ENCODE measurements around the gene PRKCE.
A peak's percentile ranks its signal among the peaks of the same experiment; 100 is the strongest.

The PRKCE gene

GRCh38 chr2:45643095-45643494, 8.4 kb upstream of the PRKCE start:
- DNase-seq (ENCODE audit: low read depth in 1 of 2, low spot score in 1 of 2): no peak
- no peak for TF ChIP-seq JUND (IDR thresholded peaks at IDR 0.05; ENCODE audit: low read depth)
- in situ Hi-C loops (cut with HindIII; ENCODE audit: low pct_unique_long_range_greater_than_20kb, low sequenced_read_pairs): no loop called here

- no peak for TF ChIP-seq JUND (IDR thresholded peaks at IDR 0.05; ENCODE audit: low read depth)
- in situ Hi-C loops (cut with HindIII; ENCODE audit: low pct_unique_long_range_greater_than_20kb, low sequenced_read_pairs): no loop called here
- peak; percentile 54 to 65 for DNase-seq (ENCODE audit: low read depth in 1 of 2, low spot score in 1 of 2)
Measured at GRCh38 chr2:45643543-45644542, 7.6 kb upstream of the PRKCE start.

- DNase-seq (ENCODE audit: low read depth in 1 of 2, low spot score in 1 of 2): no peak
- in situ Hi-C loops (cut with HindIII; ENCODE audit: low pct_unique_long_range_greater_than_20kb, low sequenced_read_pairs): no loop called here
- no peak for TF ChIP-seq JUND (IDR thresholded peaks at IDR 0.05; ENCODE audit: low read depth)
Measured at GRCh38 chr2:45646289-45646688, 5.2 kb upstream of the PRKCE start.

- in situ Hi-C loops (cut with HindIII; ENCODE audit: low pct_unique_long_range_greater_than_20kb, low sequenced_read_pairs): no loop called here
- TF ChIP-seq JUND (IDR thresholded peaks at IDR 0.05; ENCODE audit: low read depth): no peak
- DNase-seq (ENCODE audit: low read depth in 1 of 2, low spot score in 1 of 2): no peak
Measured at GRCh38 chr2:45647356-45647755, 4.1 kb upstream of the PRKCE start.

- in situ Hi-C loops (cut with HindIII; ENCODE audit: low pct_unique_long_range_greater_than_20kb, low sequenced_read_pairs): no loop called here
- no peak for TF ChIP-seq JUND (IDR thresholded peaks at IDR 0.05; ENCODE audit: low read depth)
- DNase-seq (ENCODE audit: low read depth in 1 of 2, low spot score in 1 of 2): no peak
Measured at GRCh38 chr2:45647986-45648520, 3.4 kb upstream of the PRKCE start.

GRCh38 chr2:45648636-45649035, 2.8 kb upstream of the PRKCE start:
- no peak for DNase-seq (ENCODE audit: low read depth in 1 of 2, low spot score in 1 of 2)
- in situ Hi-C loops (cut with HindIII; ENCODE audit: low pct_unique_long_range_greater_than_20kb, low sequenced_read_pairs): no loop called here
- no peak for TF ChIP-seq JUND (IDR thresholded peaks at IDR 0.05; ENCODE audit: low read depth)

- in situ Hi-C loops (cut with HindIII; ENCODE audit: low pct_unique_long_range_greater_than_20kb, low sequenced_read_pairs): no loop called here
- DNase-seq (ENCODE audit: low read depth in 1 of 2, low spot score in 1 of 2): no peak
- no peak for TF ChIP-seq JUND (IDR thresholded peaks at IDR 0.05; ENCODE audit: low read depth)
Measured at GRCh38 chr2:45649462-45649857, 2.0 kb upstream of the PRKCE start.

- in situ Hi-C loops (cut with HindIII; ENCODE audit: low pct_unique_long_range_greater_than_20kb, low sequenced_read_pairs): no loop called here
- DNase-seq (ENCODE audit: low read depth in 1 of 2, low spot score in 1 of 2): peak; percentile 54 to 66
Measured at GRCh38 chr2:45649858-45650811, 1.3 kb upstream of the PRKCE start.

GRCh38 chr2:45650851-45651414, 542 bp upstream of the PRKCE start:
- in situ Hi-C loops (cut with HindIII; ENCODE audit: low pct_unique_long_range_greater_than_20kb, low sequenced_read_pairs): no loop called here
- no peak for TF ChIP-seq JUND (IDR thresholded peaks at IDR 0.05; ENCODE audit: low read depth)

More at GRCh38 chr2:45649858-45650811, 1.3 kb upstream of the PRKCE start:
- TF ChIP-seq JUND (IDR thresholded peaks at IDR 0.05; ENCODE audit: low read depth): no peak

GRCh38 chr2:45652090-45653031, 886 bp downstream of the PRKCE start:
- in situ Hi-C loops (cut with HindIII; ENCODE audit: low pct_unique_long_range_greater_than_20kb, low sequenced_read_pairs): no loop called here
- TF ChIP-seq JUND (IDR thresholded peaks at IDR 0.05; ENCODE audit: low read depth): no peak
- DNase-seq (ENCODE audit: low read depth in 1 of 2, low spot score in 1 of 2): peak in 1 of 2 experiments; percentile 39

More at GRCh38 chr2:45650851-45651414, 542 bp upstream of the PRKCE start:
- DNase-seq (ENCODE audit: low read depth in 1 of 2, low spot score in 1 of 2): peak; percentile 58 to 95
